Smooth muscle cell of the coronary artery (primary cell): ENCODE data around the gene TOX2. TPM values are rescaled to one million over a fixed set of nuclear protein-coding genes. Genes with fewer than 3 reads are reported as not detected.

Experiments
- total RNA-seq: library from RNA; depleted of rRNA; stranded (reverse); fragments of >200 nt; gene quantifications from 2 replicates; pipeline ENCODE4 v1.2.3, GENCODE V29; 2014; ENCODE audit warnings: low replicate concordance

The TOX2 gene, protein sequence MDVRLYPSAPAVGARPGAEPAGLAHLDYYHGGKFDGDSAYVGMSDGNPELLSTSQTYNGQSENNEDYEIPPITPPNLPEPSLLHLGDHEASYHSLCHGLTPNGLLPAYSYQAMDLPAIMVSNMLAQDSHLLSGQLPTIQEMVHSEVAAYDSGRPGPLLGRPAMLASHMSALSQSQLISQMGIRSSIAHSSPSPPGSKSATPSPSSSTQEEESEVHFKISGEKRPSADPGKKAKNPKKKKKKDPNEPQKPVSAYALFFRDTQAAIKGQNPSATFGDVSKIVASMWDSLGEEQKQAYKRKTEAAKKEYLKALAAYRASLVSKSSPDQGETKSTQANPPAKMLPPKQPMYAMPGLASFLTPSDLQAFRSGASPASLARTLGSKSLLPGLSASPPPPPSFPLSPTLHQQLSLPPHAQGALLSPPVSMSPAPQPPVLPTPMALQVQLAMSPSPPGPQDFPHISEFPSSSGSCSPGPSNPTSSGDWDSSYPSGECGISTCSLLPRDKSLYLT
- 0.12 and 2.0 TPM in 2 replicates for total RNA-seq

DNA sequence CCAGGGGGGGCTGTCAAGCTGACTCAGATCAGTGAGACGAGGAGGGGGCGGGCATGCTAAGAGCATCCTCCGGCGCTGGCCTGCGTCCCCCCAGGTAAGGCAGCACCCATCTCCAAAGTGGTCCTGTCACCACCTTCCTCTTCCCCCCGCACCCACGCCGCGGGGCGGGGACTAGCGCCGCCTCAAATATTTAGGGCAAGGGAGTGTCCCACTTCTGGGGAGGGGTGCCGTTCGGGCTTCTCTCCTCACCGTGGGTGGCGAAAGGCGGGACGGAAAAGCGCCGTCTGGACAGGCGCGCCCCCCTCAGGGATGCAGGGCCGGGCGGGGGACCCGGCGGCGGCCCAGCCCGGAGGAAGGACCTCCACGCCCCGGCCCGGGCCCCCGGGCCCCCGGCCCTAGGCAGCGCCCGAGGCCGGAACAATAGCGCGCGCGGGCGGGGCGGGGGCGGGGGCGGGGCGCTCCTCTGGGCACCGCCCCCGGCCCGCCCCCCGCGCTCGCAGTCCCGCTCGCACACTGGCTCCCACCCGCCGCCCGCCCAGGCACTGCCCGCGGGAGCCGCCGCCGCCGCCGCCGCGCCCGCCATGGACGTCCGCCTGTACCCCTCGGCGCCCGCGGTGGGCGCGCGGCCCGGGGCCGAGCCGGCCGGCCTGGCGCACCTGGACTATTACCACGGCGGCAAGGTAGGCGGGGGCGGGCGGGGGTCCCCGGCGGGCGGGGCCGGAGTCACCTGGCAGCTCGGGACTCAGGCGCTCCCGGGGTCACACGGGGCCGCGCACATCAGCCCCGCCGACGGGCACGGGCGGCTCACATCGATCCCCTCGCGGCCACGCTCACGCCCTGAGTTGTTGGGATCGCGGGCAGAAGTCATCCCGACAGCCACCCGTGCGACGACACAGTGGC lies at the start of gene TOX2:
Gene TOX2, plus strand, starts transcription at position 542 of the 900 bp plus-strand sequence. Its CDS starts 40 bp downstream, at position 582.

Other genes with a start within 250 kb of the TOX2 start
- 0.12 and 3.6 TPM in 2 replicates for gene MYBL2, start 247.7 kb upstream of the TOX2 start, total RNA-seq
- gene GTSF1L, start 187.8 kb upstream of the TOX2 start, total RNA-seq: not detected in 2 replicates